GM12878 (cell line): ENCODE results near the gene SALL3.

Source experiments
- CTCF ChIP-seq, 3 experiments: IDR thresholded peaks in 2 of 3; conservative IDR thresholded peaks in 1 of 3; 2 replicates each; pipeline ENCODE4 v1.5.1; 2011; ENCODE audit warnings: low read depth in 3 of 3, low read length in 3 of 3, mild to moderate bottlenecking in 3 of 3, control low read depth in 2 of 3, moderate library complexity in 2 of 3, inconsistent platforms in 1 of 3, mixed read lengths in 1 of 3; ENCODE audit not compliant: control insufficient read depth in 2 of 3, insufficient read depth in 1 of 3; ENCODE audit errors: extremely low read depth in 1 of 3
- EZH2 ChIP-seq: IDR thresholded peaks from 2 replicates; pipeline ENCODE4 v1.6.1; 2012; ENCODE audit warnings: low read depth, mild to moderate bottlenecking, control low read depth, inconsistent platforms, low read length, borderline replicate concordance; ENCODE audit not compliant: control insufficient read depth
- FOXM1 ChIP-seq: IDR thresholded peaks from 2 replicates; pipeline ENCODE4 v1.6.1; 2012; ENCODE audit warnings: low read depth, mild to moderate bottlenecking, inconsistent platforms, low read length, moderate library complexity
- JUND ChIP-seq: IDR thresholded peaks from 2 replicates; pipeline ENCODE4 v1.6.1; 2012; ENCODE audit warnings: low read depth, mild to moderate bottlenecking, low read length, improper control_type of control experiment, moderate library complexity
- POLR2AphosphoS2 ChIP-seq: IDR thresholded peaks from 2 replicates; pipeline ENCODE4 v1.6.1; 2011; ENCODE audit warnings: low read depth, mild to moderate bottlenecking, low read length, improper control_type of control experiment, moderate library complexity

- TF ChIP-seq POLR2AphosphoS2 (no peak), JUND (no peak), FOXM1 (no peak), EZH2 (no peak), CTCF (IDR thresholded peaks at IDR 0.05 in 2 of 3, conservative IDR thresholded peaks at IDR 0.05 in 1 of 3; ENCODE audit: control insufficient read depth in 2 of 3, extremely low read depth in 1 of 3, insufficient read depth in 1 of 3, low read depth in 3 of 3, low read length in 3 of 3) (no peak)
Observed at GRCh38 chr18:78994000-78994399, 14.4 kb downstream of the SALL3 start.
